Measurements from ENCODE around the gene YBX2. TPM values are rescaled to one million over a fixed set of nuclear protein-coding genes. Genes with fewer than 3 reads are reported as not detected.

The YBX2 gene
- total RNA-seq, 1 experiment from 2014 or later, result 0.24 TPM

GRCh38 chr17:7325031-7325528 is 30.6 kb upstream of the YBX2 start:
- no peak for TF ChIP-seq CTCF (IDR thresholded peaks at IDR 0.05; ENCODE audit: unreplicated experiment)

GRCh38 chr17:7324438-7324779 is 30.0 kb upstream of the YBX2 start:
- H3K9me3 Mint-ChIP-seq (ENCODE audit: low read depth, unreplicated experiment), result no peaks in the 10 kb centered on the region
- peaks cover 32% of the 10 kb centered on the region for H3K36me3 Mint-ChIP-seq (ENCODE audit: insufficient read depth, unreplicated experiment)
- H3K27ac Mint-ChIP-seq (ENCODE audit: unreplicated experiment), result no peak overlapping the region
- intact Hi-C loops (cut with micrococcal nuclease; ENCODE audit: unreplicated experiment), result no loop called here
- no peak for TF ChIP-seq CTCF (IDR thresholded peaks at IDR 0.05; ENCODE audit: unreplicated experiment)
- no peaks in the 10 kb centered on the region for H3K27me3 Mint-ChIP-seq (ENCODE audit: unreplicated experiment)
- DNase-seq, result no peak
- BruUV-seq (replicated peaks), result no TSS peak
- peaks cover 16% of the 10 kb centered on the region for H3K4me1 Mint-ChIP-seq (ENCODE audit: low read depth, unreplicated experiment)
- H3K4me3 Mint-ChIP-seq (ENCODE audit: low read depth, unreplicated experiment), result no peak overlapping the region
- CTCF ChIA-PET, result no interaction called here

More at GRCh38 chr17:7325031-7325528, 30.6 kb upstream of the YBX2 start:
- H3K27ac Mint-ChIP-seq (ENCODE audit: unreplicated experiment), result no peak overlapping the region
- intact Hi-C loops (cut with micrococcal nuclease; ENCODE audit: unreplicated experiment), result no loop called here
- no TSS peak for BruUV-seq (replicated peaks)
- no peaks in the 10 kb centered on the region for H3K9me3 Mint-ChIP-seq (ENCODE audit: low read depth, unreplicated experiment)
- peaks cover 37% of the 10 kb centered on the region for H3K36me3 Mint-ChIP-seq (ENCODE audit: insufficient read depth, unreplicated experiment)
- no peak overlapping the region for H3K4me3 Mint-ChIP-seq (ENCODE audit: low read depth, unreplicated experiment)
- no peaks in the 10 kb centered on the region for H3K27me3 Mint-ChIP-seq (ENCODE audit: unreplicated experiment)
- no peak for DNase-seq
- CTCF ChIA-PET, result no interaction called here
- H3K4me1 Mint-ChIP-seq (ENCODE audit: low read depth, unreplicated experiment), result peaks cover 16% of the 10 kb centered on the region

- intact Hi-C loops (cut with micrococcal nuclease; ENCODE audit: unreplicated experiment), result no loop called here
- Mint-ChIP-seq H3K36me3 (ENCODE audit: insufficient read depth, unreplicated experiment) (peaks cover 28% of the 10 kb centered on the region), H3K27ac (ENCODE audit: unreplicated experiment) (no peak overlapping the region), H3K4me3 (ENCODE audit: low read depth, unreplicated experiment) (no peak overlapping the region), H3K9me3 (ENCODE audit: low read depth, unreplicated experiment) (no peaks in the 10 kb centered on the region), H3K4me1 (ENCODE audit: low read depth, unreplicated experiment) (peaks cover 13% of the 10 kb centered on the region), H3K27me3 (ENCODE audit: unreplicated experiment) (no peaks in the 10 kb centered on the region)
- no TSS peak for BruUV-seq (replicated peaks)
- TF ChIP-seq CTCF (IDR thresholded peaks at IDR 0.05; ENCODE audit: unreplicated experiment), result no peak
- CTCF ChIA-PET, result no interaction called here
- DNase-seq, result no peak
Observed at GRCh38 chr17:7323731-7324437, 29.4 kb upstream of the YBX2 start.

- BruUV-seq (replicated peaks), result no TSS peak
- intact Hi-C loops (cut with micrococcal nuclease; ENCODE audit: unreplicated experiment), result no loop called here
Observed at GRCh38 chr17:7322520-7323194, 28.2 kb upstream of the YBX2 start.

More at GRCh38 chr17:7322520-7323194, 28.2 kb upstream of the YBX2 start:
- Mint-ChIP-seq H3K4me3 (ENCODE audit: low read depth, unreplicated experiment) (no peak overlapping the region), H3K4me1 (ENCODE audit: low read depth, unreplicated experiment) (peaks cover under 1% of the 10 kb centered on the region), H3K36me3 (ENCODE audit: insufficient read depth, unreplicated experiment) (peaks cover 26% of the 10 kb centered on the region), H3K9me3 (ENCODE audit: low read depth, unreplicated experiment) (no peaks in the 10 kb centered on the region), H3K27me3 (ENCODE audit: unreplicated experiment) (no peaks in the 10 kb centered on the region), H3K27ac (ENCODE audit: unreplicated experiment) (no peak overlapping the region)
- CTCF ChIA-PET, result no interaction called here
- no peak for DNase-seq
- no peak for TF ChIP-seq CTCF (IDR thresholded peaks at IDR 0.05; ENCODE audit: unreplicated experiment)

All from Calu3 (cell line).